Measurements from ENCODE around the gene PLD6.
"Not testable (repeated sequence)": the region's sequence is repeated elsewhere in the genome, so short reads cannot be mapped to it uniquely, and the experiment has no call there.

PLD6 gene, protein sequence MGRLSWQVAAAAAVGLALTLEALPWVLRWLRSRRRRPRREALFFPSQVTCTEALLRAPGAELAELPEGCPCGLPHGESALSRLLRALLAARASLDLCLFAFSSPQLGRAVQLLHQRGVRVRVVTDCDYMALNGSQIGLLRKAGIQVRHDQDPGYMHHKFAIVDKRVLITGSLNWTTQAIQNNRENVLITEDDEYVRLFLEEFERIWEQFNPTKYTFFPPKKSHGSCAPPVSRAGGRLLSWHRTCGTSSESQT

DNA sequence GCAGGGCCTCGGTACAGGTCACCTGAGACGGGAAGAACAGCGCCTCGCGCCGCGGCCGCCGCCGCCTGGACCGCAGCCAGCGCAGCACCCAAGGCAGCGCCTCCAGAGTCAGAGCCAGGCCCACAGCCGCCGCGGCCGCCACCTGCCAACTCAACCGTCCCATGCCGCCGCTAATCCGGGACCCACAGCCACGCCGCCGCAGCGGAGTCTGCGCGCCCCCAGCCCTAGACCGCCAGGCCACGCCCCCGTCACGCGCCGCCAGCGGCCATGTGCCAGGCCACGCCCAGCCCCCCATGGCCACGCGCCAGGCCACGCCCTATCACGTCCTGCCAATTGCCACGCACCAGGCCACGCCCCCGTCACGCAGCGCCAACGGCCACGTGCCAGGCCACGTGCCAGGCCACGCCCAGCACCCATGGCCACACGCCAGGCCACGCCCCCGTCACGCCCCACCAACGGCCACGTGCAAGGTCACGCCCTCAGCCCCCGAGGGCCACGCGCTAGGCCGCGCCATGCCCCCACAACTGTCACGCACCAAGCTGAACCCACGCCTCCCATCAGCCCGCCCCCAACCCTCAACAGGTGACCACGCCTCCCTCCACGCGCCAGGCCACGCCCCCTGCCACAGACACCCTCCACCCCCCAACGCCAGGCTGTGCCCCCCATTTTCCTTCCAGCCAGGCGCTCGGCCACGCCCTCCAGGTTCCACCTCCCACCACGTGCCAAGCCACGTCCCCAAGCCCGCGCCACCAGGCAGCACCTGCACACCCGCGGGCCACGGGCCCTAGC is at the start of gene PLD6:
PLD6 (minus strand) TSS at position 210 of the 789 bp plus-strand sequence; CDS start at position 163, 47 bp downstream.
- DNase-seq, result peak in 42 of 51 donors; percentile 19 to 92 (median 61)

DNA sequence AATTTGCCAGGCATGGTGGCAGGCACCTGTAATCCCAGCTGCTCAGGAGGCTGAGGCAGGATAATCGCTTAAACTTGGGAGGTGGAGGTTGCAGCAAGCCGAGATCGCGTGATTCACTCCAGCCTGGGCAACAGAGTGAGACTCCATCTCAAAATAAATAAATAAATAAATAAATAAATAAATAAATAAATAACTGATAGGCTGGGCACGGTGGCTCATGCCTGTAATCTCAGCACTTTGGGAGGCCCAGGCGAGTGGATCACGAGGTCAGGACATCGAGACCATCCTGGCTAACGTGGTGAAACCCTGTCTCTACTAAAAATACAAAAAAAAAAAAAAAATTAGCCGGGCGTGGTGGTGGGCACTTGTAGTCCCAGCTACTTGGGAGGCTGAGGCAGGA is 49.6 kb upstream of the PLD6 start:
- not testable (repeated sequence) for DNase-seq

- DNase-seq, result no peak
Observed at GRCh38 chr17:17254036-17254435, 47.9 kb upstream of the PLD6 start.

- DNase-seq, result no peak
Observed at GRCh38 chr17:17253406-17253805, 47.3 kb upstream of the PLD6 start.

DNA sequence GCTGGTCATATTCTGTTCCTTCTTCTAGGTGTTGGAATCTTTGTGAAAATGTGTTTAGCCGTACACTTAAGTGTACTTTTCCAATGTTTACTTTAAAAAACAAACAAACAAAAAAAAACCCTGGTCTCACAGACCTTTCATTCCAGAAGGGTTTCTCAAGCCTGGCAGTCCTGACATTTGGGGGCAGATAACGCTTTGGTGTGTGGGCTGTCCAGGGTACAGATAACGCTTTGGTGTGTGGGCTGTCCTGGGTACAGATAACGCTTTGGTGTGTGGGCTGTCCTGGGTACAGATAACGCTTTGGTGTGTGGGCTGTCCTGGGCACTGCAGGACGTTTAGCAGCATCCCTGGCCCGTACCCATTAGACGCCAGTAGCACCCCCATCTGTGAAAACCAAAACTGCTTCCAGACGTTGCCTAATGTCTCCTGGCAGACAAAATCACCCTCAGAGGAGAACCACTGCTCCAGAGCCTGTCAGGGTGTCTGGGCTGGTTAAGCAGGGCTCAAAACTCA is 46.1 kb upstream of the PLD6 start:
- DNase-seq, result no peak

- DNase-seq, result no peak
Observed at GRCh38 chr17:17246879-17247278, 40.7 kb upstream of the PLD6 start.

DNA sequence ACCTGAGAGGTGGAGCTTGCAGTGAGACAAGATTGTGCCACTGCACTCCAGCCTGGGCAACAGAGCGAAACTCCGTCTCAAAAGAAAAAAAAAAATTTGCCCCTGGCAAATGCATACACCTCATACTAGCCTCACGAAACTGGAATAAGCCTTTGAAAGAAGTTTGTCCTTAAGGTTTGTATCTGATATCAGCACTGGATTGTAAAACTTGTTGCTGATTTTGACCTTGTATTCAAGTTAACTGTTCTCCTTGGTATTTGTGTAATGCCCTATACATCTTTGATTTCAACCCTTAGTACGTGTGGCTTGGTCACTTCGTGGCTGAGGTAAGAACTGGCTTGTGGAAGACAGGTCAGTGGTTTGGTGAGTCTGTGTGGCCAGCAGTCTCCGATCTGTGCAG is 37.0 kb upstream of the PLD6 start:
- no peak for DNase-seq

GRCh38 chr17:17242246-17242645 is 36.1 kb upstream of the PLD6 start:
- no peak for DNase-seq

GRCh38 chr17:17241656-17242055 is 35.5 kb upstream of the PLD6 start:
- DNase-seq, result no peak

DNA sequence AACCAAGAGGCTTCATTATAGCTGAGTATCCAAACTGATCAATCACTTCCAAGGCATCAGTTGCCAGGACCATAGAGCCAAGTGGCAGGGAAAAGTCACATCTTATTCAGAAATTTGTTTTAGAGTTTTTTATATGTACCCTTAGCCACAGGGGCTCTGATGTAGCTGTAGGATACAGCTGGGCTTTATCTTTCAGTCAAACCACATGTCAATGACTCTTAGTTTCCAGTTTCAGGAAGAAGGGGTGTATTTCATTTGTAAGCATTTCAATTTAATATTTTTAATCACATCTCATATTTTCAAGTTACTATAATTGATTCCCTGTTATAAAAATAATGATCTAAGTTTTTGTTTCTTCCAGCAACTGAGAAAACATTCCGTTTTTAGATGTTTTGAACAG is 33.7 kb upstream of the PLD6 start:
- DNase-seq, result no peak

DNA sequence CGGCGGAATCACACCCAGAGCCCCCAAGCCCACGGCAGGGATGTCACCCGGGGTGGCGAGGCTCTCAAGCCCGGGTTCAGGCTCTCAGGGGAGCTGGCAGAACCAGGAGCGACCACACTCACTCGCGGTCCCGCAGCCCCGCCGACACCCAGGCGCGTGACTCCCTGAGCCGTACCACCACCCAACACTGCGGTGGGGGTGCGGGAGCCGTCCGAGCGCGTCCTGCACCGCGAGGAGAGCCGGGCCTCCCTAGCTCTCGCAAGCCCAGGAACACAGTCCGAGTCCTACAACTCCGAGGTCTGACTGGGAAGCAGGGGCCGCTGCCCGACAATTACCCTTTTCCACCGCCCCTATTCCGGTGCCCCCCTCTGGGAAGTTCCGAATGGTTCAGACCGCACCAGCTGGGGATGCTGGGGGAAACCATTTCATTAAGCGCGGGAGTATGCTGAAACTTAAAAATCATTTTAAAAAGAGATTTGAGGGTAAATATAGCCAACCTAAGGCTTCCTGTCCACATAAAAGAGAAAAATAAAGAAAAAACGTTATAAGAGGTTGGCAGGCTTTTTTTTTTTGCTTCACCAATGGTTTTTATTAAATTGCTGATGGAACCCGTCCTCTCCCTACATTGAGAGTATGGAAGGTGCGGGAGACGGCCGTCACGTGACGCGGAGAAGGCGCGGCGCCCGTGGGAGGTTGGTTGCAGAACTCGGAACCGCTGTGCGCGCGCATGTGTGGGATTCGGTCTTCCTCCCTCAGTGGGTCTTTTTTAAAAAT is 31.1 kb upstream of the PLD6 start, which contains the start of gene FLCN:
FLCN (minus strand) TSS at position 143 of the 774 bp plus-strand sequence. CDS start 9,031 bp downstream, outside the sequence.
- peak; percentile 55 to 96 (median 82) for DNase-seq

DNA sequence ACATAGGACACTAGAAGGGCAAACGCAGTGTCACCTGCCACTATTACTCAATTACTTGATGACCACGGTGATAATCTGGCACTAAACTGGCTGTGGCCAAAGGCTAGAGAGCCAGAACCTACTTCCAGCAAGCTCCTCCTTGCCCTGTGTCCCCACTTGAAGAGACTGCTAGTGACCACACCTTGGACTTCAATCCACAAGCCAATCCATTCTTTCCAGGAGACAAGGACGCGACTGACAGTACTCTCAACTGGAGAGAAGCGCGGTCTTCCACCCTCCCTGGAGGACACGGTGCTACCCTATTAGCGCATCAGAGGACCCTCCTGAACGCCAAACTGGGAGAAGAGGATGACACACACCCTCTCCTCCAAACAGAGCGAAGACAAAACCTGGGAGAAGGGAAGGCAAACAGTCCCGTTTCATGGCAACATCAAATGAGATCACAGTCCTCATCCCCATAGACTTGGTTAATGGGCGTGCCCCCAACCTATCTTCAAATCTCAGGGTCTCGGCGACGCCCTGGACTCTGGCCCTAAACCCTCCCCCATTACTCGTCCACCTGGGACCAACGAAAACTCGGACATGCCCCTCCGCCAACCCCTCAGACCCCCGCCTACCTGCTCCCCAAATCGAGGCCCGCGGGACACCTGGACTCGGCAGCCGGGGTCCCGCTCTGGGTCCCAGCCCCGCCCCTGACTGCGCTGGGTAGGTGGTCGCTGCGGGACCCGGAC is 30.3 kb upstream of the PLD6 start:
- DNase-seq, result peak in 6 of 51 donors; percentile 18 to 59 (median 38)

GRCh38 chr17:17235212-17236174 is 29.4 kb upstream of the PLD6 start:
- DNase-seq, result peak in 11 of 51 donors; percentile 9 to 47 (median 26)

DNA sequence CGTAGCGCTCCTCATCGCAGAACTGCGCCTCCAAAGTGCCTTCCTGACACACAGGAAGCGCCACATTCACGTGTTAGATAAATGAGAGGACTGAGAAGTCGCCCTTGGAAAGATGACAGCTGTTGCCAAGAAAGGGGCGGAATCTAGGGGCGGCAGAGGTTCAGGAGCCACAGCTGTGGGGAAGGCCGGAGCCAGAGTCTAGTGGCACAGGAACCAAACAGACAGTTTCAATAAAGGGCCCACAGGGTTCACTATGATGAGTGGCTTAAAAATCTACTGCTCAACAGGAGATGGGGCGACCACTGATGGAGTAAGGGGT is 26.1 kb upstream of the PLD6 start:
- no peak for DNase-seq

DNA sequence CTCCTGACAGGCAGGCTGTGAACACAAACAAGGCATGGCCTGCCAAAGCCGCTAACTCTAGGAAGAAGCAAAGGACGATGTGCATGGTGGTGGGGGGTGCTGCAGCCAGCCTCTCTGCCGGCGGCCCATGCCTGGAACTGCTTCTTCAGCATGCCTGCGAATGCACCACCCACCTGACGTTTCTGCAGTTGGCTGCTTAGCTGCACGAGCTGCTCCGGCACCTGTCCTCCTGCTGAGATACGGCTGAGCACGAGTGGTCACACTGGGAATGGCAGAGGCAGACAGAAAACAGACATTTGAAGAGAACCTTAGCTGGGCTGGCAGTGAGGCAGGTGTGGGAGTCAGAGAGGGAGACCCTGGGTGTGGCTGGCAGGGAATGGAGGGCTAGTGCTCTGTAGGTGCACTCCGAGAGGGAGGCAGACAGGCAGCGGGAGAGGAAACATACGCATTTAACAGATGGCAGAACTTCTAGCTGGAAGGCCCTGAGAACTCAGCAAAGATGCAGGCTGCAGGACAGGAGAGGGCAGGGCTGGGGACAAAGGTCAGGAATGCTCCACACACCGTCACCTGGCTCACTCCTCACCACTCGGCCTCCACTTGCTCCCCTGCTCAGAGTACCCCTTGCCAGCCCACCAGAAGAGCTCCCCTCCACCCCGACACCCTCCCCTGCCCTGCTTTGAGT is 25.6 kb upstream of the PLD6 start:
- no peak for DNase-seq

- no peak for DNase-seq
Observed at GRCh38 chr17:17229416-17230384, 23.6 kb upstream of the PLD6 start.

DNA sequence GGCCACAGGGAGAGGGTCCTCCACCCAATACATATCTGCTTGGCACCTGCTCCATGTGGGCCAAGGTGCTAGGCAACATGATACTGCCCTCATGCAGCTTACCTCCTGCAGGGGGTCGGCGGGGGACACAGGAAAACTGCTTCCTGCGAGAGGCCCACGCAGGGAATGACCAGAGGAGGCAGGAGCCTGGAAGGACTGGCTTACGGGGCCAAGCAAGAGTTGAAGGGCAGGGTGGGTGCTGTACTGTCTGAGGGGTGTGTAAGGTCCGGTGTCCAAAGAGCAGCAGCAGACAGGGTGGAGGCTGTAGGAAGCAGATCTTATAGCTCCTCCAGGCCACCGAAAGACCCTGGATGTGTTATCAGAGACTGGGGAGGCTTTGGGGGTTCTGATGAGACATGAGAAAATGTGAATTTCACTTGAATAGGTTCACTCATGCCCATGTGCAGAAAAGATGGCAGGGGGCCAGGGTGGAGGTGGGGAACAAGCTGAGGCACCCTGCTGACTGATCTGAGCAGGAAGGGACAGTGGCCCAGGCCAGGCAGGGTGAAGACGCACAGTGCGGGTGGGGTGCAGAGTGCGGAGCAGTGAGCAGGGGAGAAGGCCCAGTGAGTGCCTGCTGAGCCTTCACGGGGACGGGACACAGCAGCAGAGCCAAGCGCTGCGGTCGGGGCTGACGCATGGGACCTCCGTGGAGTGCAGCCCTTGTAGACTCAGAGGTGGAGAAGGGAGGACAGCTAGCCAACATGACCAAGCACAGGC is 22.6 kb upstream of the PLD6 start:
- DNase-seq, result peak in 12 of 51 donors; percentile 13 to 49 (median 28)
